NCI-H1694 treated with DMSO at 0.1 percent for 48 hours (cell line): ENCODE data around the gene ATM.
"Not testable (repeated sequence)": the region's sequence is repeated elsewhere in the genome, so short reads cannot be mapped to it uniquely, and the experiment has no call there.

Experiments
- DNase-seq: peaks from one replicate; lab custom pipeline; 2025; lab: John Stamatoyannopoulos, UW

Gene ATM

GRCh38 chr11:108286956-108287355 is 64.1 kb downstream of the ATM start:
- no peak for DNase-seq

- DNase-seq: not testable (repeated sequence)
Measured at GRCh38 chr11:108289066-108289465, 66.2 kb downstream of the ATM start.

- DNase-seq: no peak
Measured at GRCh38 chr11:108289699-108290098, 66.8 kb downstream of the ATM start.

- DNase-seq: no peak
Measured at GRCh38 chr11:108293229-108293628, 70.4 kb downstream of the ATM start.

GRCh38 chr11:108302121-108302785 is 79.4 kb downstream of the ATM start:
- no peak for DNase-seq

GRCh38 chr11:108307751-108308150 is 84.9 kb downstream of the ATM start:
- no peak for DNase-seq

- no peak for DNase-seq
Measured at GRCh38 chr11:108313444-108313843, 90.6 kb downstream of the ATM start.

GRCh38 chr11:108316061-108316460 is 93.2 kb downstream of the ATM start:
- no peak for DNase-seq

- no peak for DNase-seq
Measured at GRCh38 chr11:108319541-108320145, 96.8 kb downstream of the ATM start.

GRCh38 chr11:108322666-108323065 is 99.8 kb downstream of the ATM start:
- DNase-seq: no peak

- DNase-seq: no peak
Measured at GRCh38 chr11:108324587-108324986, 101.7 kb downstream of the ATM start.

GRCh38 chr11:108333403-108333899 is 110.6 kb downstream of the ATM start:
- no peak for DNase-seq

- DNase-seq: no peak
Measured at GRCh38 chr11:108338750-108339149, 115.9 kb downstream of the ATM start.

GRCh38 chr11:108340973-108341372 is 118.1 kb downstream of the ATM start:
- DNase-seq: no peak

GRCh38 chr11:108341654-108342053 is 118.8 kb downstream of the ATM start:
- DNase-seq: no peak

GRCh38 chr11:108343714-108344113 is 120.8 kb downstream of the ATM start:
- no peak for DNase-seq

GRCh38 chr11:108345767-108346166 is 122.9 kb downstream of the ATM start:
- DNase-seq: no peak

GRCh38 chr11:108346451-108346850 is 123.6 kb downstream of the ATM start:
- no peak for DNase-seq

GRCh38 chr11:108351468-108351867 is 128.6 kb downstream of the ATM start:
- no peak for DNase-seq

- DNase-seq: no peak
Measured at GRCh38 chr11:108364159-108364558, 141.3 kb downstream of the ATM start.

GRCh38 chr11:108368134-108368533 is 145.3 kb downstream of the ATM start:
- DNase-seq: no peak

GRCh38 chr11:108369064-108369463 is 146.2 kb downstream of the ATM start:
- no peak for DNase-seq

GRCh38 chr11:108370315-108370714 is 147.4 kb downstream of the ATM start:
- no peak for DNase-seq

GRCh38 chr11:108370990-108371389 is 148.1 kb downstream of the ATM start:
- DNase-seq: no peak
